ENCODE results near the gene ENTPD3.

Gene ENTPD3

GRCh38 chr3:40379674-40380306 is 7.2 kb upstream of the ENTPD3 start:
- Mint-ChIP-seq H3K9me3 (peaks cover 8% of the 10 kb centered on the region), H3K27ac (ENCODE audit: low read depth) (no peak overlapping the region), H3K4me3 (no peak overlapping the region), H3K4me1 (no peaks in the 10 kb centered on the region), H3K36me3 (ENCODE audit: insufficient read depth) (no peaks in the 10 kb centered on the region), H3K27me3 (peaks cover 7% of the 10 kb centered on the region)
- DNase-seq (ENCODE audit: low spot score in 2 of 2), result no peak
- no peak for ATAC-seq (replicated peaks; ENCODE audit: extremely low read depth, poor library complexity, severe bottlenecking)

- DNase-seq (ENCODE audit: low spot score in 2 of 2), result no peak
- H3K36me3 Mint-ChIP-seq (ENCODE audit: insufficient read depth), result peaks cover 2% of the 10 kb centered on the region
- no peak overlapping the region for H3K4me3 Mint-ChIP-seq
- H3K27me3 Mint-ChIP-seq, result peaks cover 19% of the 10 kb centered on the region
- H3K9me3 Mint-ChIP-seq, result no peaks in the 10 kb centered on the region
- no peak overlapping the region for H3K27ac Mint-ChIP-seq (ENCODE audit: low read depth)
- H3K4me1 Mint-ChIP-seq, result peaks cover 9% of the 10 kb centered on the region
- no peak for ATAC-seq (replicated peaks; ENCODE audit: extremely low read depth, poor library complexity, severe bottlenecking)
Measured at GRCh38 chr3:40381904-40382616, 4.9 kb upstream of the ENTPD3 start.

- ATAC-seq (replicated peaks; ENCODE audit: extremely low read depth, poor library complexity, severe bottlenecking) (no peak), DNase-seq (ENCODE audit: low spot score in 2 of 2) (no peak)
- H3K9me3 Mint-ChIP-seq, result no peaks in the 10 kb centered on the region
- H3K27ac Mint-ChIP-seq (ENCODE audit: low read depth), result no peak overlapping the region
- peaks cover 10% of the 10 kb centered on the region for H3K4me1 Mint-ChIP-seq
- no peak overlapping the region for H3K4me3 Mint-ChIP-seq
- H3K27me3 Mint-ChIP-seq, result peaks cover 24% of the 10 kb centered on the region
- H3K36me3 Mint-ChIP-seq (ENCODE audit: insufficient read depth), result peaks cover 2% of the 10 kb centered on the region
Measured at GRCh38 chr3:40382617-40382979, 4.4 kb upstream of the ENTPD3 start.

- no peak for DNase-seq (ENCODE audit: low spot score in 2 of 2)
- H3K4me3 Mint-ChIP-seq, result peak overlapping the region; percentile 54
- peaks cover 10% of the 10 kb centered on the region for H3K4me1 Mint-ChIP-seq
- no peak overlapping the region for H3K27ac Mint-ChIP-seq (ENCODE audit: low read depth)
- no peak for ATAC-seq (replicated peaks; ENCODE audit: extremely low read depth, poor library complexity, severe bottlenecking)
- peaks cover 47% of the 10 kb centered on the region for H3K27me3 Mint-ChIP-seq
- H3K36me3 Mint-ChIP-seq (ENCODE audit: insufficient read depth), result peaks cover 2% of the 10 kb centered on the region
- H3K9me3 Mint-ChIP-seq, result no peaks in the 10 kb centered on the region
Measured at GRCh38 chr3:40386213-40386612, 771 bp upstream of the ENTPD3 start.

GRCh38 chr3:40387895-40388254 is 891 bp downstream of the ENTPD3 start:
- no peak for ATAC-seq (replicated peaks; ENCODE audit: extremely low read depth, poor library complexity, severe bottlenecking)
- Mint-ChIP-seq H3K4me1 (peaks cover 10% of the 10 kb centered on the region), H3K4me3 (no peak overlapping the region)

GRCh38 chr3:40396406-40396805 is 9.4 kb downstream of the ENTPD3 start:
- ATAC-seq (replicated peaks; ENCODE audit: extremely low read depth, poor library complexity, severe bottlenecking) (no peak), DNase-seq (ENCODE audit: low spot score in 2 of 2) (no peak)
- H3K27me3 Mint-ChIP-seq, result peaks cover 9% of the 10 kb centered on the region

More at GRCh38 chr3:40387895-40388254, 891 bp downstream of the ENTPD3 start:
- Mint-ChIP-seq H3K36me3 (ENCODE audit: insufficient read depth) (peaks cover 2% of the 10 kb centered on the region), H3K27ac (ENCODE audit: low read depth) (no peak overlapping the region), H3K9me3 (no peaks in the 10 kb centered on the region), H3K27me3 (peaks cover 47% of the 10 kb centered on the region)
- DNase-seq (ENCODE audit: low spot score in 2 of 2), result no peak

GRCh38 chr3:40397129-40397528 is 10.1 kb downstream of the ENTPD3 start:
- ATAC-seq (replicated peaks; ENCODE audit: extremely low read depth, poor library complexity, severe bottlenecking) (no peak), DNase-seq (ENCODE audit: low spot score in 2 of 2) (no peak)
- no peaks in the 10 kb centered on the region for H3K4me1 Mint-ChIP-seq
- no peak overlapping the region for H3K27ac Mint-ChIP-seq (ENCODE audit: low read depth)
- peaks cover 9% of the 10 kb centered on the region for H3K27me3 Mint-ChIP-seq
- no peaks in the 10 kb centered on the region for H3K9me3 Mint-ChIP-seq
- no peaks in the 10 kb centered on the region for H3K36me3 Mint-ChIP-seq (ENCODE audit: insufficient read depth)
- no peak overlapping the region for H3K4me3 Mint-ChIP-seq

More at GRCh38 chr3:40396406-40396805, 9.4 kb downstream of the ENTPD3 start:
- Mint-ChIP-seq H3K9me3 (no peaks in the 10 kb centered on the region), H3K36me3 (ENCODE audit: insufficient read depth) (no peaks in the 10 kb centered on the region), H3K4me3 (no peak overlapping the region), H3K27ac (ENCODE audit: low read depth) (no peak overlapping the region), H3K4me1 (no peaks in the 10 kb centered on the region)

GRCh38 chr3:40397912-40398311 is 10.9 kb downstream of the ENTPD3 start:
- Mint-ChIP-seq H3K9me3 (no peaks in the 10 kb centered on the region), H3K27me3 (peaks cover 9% of the 10 kb centered on the region), H3K27ac (ENCODE audit: low read depth) (no peak overlapping the region), H3K4me3 (no peak overlapping the region), H3K4me1 (no peaks in the 10 kb centered on the region), H3K36me3 (ENCODE audit: insufficient read depth) (no peaks in the 10 kb centered on the region)
- DNase-seq (ENCODE audit: low spot score in 2 of 2) (no peak), ATAC-seq (replicated peaks; ENCODE audit: extremely low read depth, poor library complexity, severe bottlenecking) (no peak)

- DNase-seq (ENCODE audit: low spot score in 2 of 2), result no peak
- Mint-ChIP-seq H3K27me3 (peaks cover 9% of the 10 kb centered on the region), H3K4me3 (no peak overlapping the region), H3K27ac (ENCODE audit: low read depth) (no peak overlapping the region), H3K4me1 (no peaks in the 10 kb centered on the region), H3K9me3 (no peaks in the 10 kb centered on the region), H3K36me3 (ENCODE audit: insufficient read depth) (no peaks in the 10 kb centered on the region)
- ATAC-seq (replicated peaks; ENCODE audit: extremely low read depth, poor library complexity, severe bottlenecking), result no peak
Measured at GRCh38 chr3:40398346-40398745, 11.4 kb downstream of the ENTPD3 start.

GRCh38 chr3:40404591-40405198 is 17.7 kb downstream of the ENTPD3 start:
- no peaks in the 10 kb centered on the region for H3K36me3 Mint-ChIP-seq (ENCODE audit: insufficient read depth)
- no peaks in the 10 kb centered on the region for H3K9me3 Mint-ChIP-seq
- DNase-seq (ENCODE audit: low spot score in 2 of 2) (no peak), ATAC-seq (replicated peaks; ENCODE audit: extremely low read depth, poor library complexity, severe bottlenecking) (no peak)
- no peak overlapping the region for H3K27ac Mint-ChIP-seq (ENCODE audit: low read depth)
- H3K4me1 Mint-ChIP-seq, result no peaks in the 10 kb centered on the region
- no peaks in the 10 kb centered on the region for H3K27me3 Mint-ChIP-seq
- no peak overlapping the region for H3K4me3 Mint-ChIP-seq

- H3K4me3 Mint-ChIP-seq, result no peak overlapping the region
- no peaks in the 10 kb centered on the region for H3K9me3 Mint-ChIP-seq
- no peaks in the 10 kb centered on the region for H3K4me1 Mint-ChIP-seq
- H3K27me3 Mint-ChIP-seq, result no peaks in the 10 kb centered on the region
- ATAC-seq (replicated peaks; ENCODE audit: extremely low read depth, poor library complexity, severe bottlenecking) (no peak), DNase-seq (ENCODE audit: low spot score in 2 of 2) (no peak)
- H3K36me3 Mint-ChIP-seq (ENCODE audit: insufficient read depth), result no peaks in the 10 kb centered on the region
- no peak overlapping the region for H3K27ac Mint-ChIP-seq (ENCODE audit: low read depth)
Measured at GRCh38 chr3:40407007-40407406, 20.0 kb downstream of the ENTPD3 start.

- Mint-ChIP-seq H3K9me3 (no peaks in the 10 kb centered on the region), H3K4me3 (no peak overlapping the region), H3K36me3 (ENCODE audit: insufficient read depth) (no peaks in the 10 kb centered on the region), H3K4me1 (no peaks in the 10 kb centered on the region), H3K27ac (ENCODE audit: low read depth) (no peak overlapping the region), H3K27me3 (peaks cover 3% of the 10 kb centered on the region)
- DNase-seq (ENCODE audit: low spot score in 2 of 2) (no peak), ATAC-seq (replicated peaks; ENCODE audit: extremely low read depth, poor library complexity, severe bottlenecking) (no peak)
Measured at GRCh38 chr3:40407611-40408010, 20.6 kb downstream of the ENTPD3 start.

GRCh38 chr3:40414270-40414669 is 27.3 kb downstream of the ENTPD3 start:
- H3K27me3 Mint-ChIP-seq, result peaks cover 43% of the 10 kb centered on the region
- ATAC-seq (replicated peaks; ENCODE audit: extremely low read depth, poor library complexity, severe bottlenecking), result no peak
- H3K9me3 Mint-ChIP-seq, result no peaks in the 10 kb centered on the region

More at GRCh38 chr3:40414270-40414669, 27.3 kb downstream of the ENTPD3 start:
- Mint-ChIP-seq H3K4me1 (no peaks in the 10 kb centered on the region), H3K4me3 (no peak overlapping the region), H3K36me3 (ENCODE audit: insufficient read depth) (no peaks in the 10 kb centered on the region), H3K27ac (ENCODE audit: low read depth) (no peak overlapping the region)
- no peak for DNase-seq (ENCODE audit: low spot score in 2 of 2)

Data from central memory CD8-positive, alpha-beta T cell (primary cell).